ENCODE results near the gene MAP3K21. TPM values are rescaled to one million over a fixed set of nuclear protein-coding genes. Genes with fewer than 3 reads are reported as not detected.

The MAP3K21 gene
- total RNA-seq, 4 donors from 2014 or later, result 0.26 to 5.6 (median 2.0) TPM

DNA sequence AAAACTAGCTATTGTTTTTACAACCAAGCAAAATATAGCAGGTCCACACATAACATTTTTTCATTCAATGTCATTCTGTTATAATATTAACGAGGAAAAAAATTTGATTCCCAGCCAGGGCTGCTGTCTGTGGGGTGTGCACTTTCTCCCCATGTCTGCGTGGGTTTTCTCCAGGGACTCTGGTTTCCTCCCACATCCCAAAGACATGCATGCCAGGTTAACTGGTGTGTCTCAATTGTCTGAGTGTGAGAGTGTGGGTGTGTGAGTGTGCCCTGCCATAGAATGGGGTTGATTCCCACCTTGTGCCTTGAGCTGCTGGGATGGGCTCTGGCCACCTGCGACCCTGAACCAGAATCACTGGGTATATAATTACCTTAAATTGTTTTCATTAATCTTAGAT, 60.1 kb downstream of the MAP3K21 start:
- TF ChIP-seq, protein P1, sequence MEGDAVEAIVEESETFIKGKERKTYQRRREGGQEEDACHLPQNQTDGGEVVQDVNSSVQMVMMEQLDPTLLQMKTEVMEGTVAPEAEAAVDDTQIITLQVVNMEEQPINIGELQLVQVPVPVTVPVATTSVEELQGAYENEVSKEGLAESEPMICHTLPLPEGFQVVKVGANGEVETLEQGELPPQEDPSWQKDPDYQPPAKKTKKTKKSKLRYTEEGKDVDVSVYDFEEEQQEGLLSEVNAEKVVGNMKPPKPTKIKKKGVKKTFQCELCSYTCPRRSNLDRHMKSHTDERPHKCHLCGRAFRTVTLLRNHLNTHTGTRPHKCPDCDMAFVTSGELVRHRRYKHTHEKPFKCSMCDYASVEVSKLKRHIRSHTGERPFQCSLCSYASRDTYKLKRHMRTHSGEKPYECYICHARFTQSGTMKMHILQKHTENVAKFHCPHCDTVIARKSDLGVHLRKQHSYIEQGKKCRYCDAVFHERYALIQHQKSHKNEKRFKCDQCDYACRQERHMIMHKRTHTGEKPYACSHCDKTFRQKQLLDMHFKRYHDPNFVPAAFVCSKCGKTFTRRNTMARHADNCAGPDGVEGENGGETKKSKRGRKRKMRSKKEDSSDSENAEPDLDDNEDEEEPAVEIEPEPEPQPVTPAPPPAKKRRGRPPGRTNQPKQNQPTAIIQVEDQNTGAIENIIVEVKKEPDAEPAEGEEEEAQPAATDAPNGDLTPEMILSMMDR (IDR thresholded peaks at IDR 0.05), result no peak
- TF ChIP-seq POLR2A (IDR thresholded peaks at IDR 0.05), result no peak
- DNase-seq, result no peak
- Histone ChIP-seq H3K4me1 (no peaks in the 10 kb centered on the region), H3K27me3 (no peaks in the 10 kb centered on the region), H3K36me3 (no peaks in the 10 kb centered on the region), H3K27ac (no peak overlapping the region), H3K4me3 (no peak overlapping the region), H3K9me3 (no peaks in the 10 kb centered on the region)
- intact Hi-C loops (cut with DNase I; ENCODE audit: low total_unique reads), result no loop called here

DNA sequence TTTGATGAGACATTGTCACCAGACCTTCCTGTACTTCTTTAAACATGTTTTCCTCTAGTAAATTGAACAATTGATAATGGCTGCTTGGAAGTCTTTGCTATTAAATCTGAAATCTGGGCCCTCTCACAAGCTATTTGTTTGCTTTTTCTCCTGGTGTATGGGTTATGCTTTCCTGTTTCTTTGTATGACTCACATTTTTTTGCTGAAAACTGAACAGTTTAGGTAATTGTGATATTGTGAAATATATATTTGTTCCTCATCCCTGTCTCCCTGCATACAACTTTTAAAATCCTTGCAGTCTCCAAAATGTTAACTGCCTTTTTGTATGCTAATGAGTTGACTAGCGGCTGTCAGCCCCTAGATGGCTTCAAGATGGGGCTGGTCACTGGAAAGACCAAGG, 61.6 kb downstream of the MAP3K21 start:
- no peaks in the 10 kb centered on the region for H3K27me3 ChIP-seq
- no peak for DNase-seq
- intact Hi-C loops (cut with DNase I; ENCODE audit: low total_unique reads), result no loop called here
- no peaks in the 10 kb centered on the region for H3K4me1 ChIP-seq
- H3K4me3 ChIP-seq, result no peak overlapping the region
- no peaks in the 10 kb centered on the region for H3K9me3 ChIP-seq
- H3K27ac ChIP-seq, result no peak overlapping the region
- TF ChIP-seq, protein P1 (IDR thresholded peaks at IDR 0.05), result no peak
- TF ChIP-seq POLR2A (IDR thresholded peaks at IDR 0.05), result no peak
- H3K36me3 ChIP-seq, result no peaks in the 10 kb centered on the region

DNA sequence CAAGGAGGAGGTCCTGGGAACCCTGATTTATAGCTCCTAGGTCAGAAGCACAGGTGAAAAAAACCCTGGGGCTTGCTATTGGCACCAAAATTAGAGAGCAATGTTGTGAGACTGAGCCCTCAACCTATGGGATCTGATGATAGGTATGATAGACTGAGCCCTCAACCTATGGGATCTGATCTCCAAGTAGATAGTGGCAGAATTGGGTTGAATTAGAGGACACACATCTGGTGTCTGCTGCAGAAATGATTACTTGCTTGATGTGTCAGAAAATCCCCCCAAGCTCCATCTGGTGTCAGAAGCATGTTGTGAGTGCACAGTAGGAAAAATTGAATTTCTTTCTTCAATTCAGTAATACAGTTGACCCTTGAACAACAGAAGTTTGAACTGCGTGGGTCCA, 62.4 kb downstream of the MAP3K21 start:
- Histone ChIP-seq H3K27me3 (no peaks in the 10 kb centered on the region), H3K27ac (no peak overlapping the region), H3K36me3 (no peaks in the 10 kb centered on the region), H3K4me3 (no peak overlapping the region), H3K4me1 (no peaks in the 10 kb centered on the region), H3K9me3 (no peaks in the 10 kb centered on the region)
- intact Hi-C loops (cut with DNase I; ENCODE audit: low total_unique reads), result no loop called here
- TF ChIP-seq, protein P1 (IDR thresholded peaks at IDR 0.05), result no peak
- TF ChIP-seq POLR2A (IDR thresholded peaks at IDR 0.05), result no peak
- DNase-seq, result no peak

DNA sequence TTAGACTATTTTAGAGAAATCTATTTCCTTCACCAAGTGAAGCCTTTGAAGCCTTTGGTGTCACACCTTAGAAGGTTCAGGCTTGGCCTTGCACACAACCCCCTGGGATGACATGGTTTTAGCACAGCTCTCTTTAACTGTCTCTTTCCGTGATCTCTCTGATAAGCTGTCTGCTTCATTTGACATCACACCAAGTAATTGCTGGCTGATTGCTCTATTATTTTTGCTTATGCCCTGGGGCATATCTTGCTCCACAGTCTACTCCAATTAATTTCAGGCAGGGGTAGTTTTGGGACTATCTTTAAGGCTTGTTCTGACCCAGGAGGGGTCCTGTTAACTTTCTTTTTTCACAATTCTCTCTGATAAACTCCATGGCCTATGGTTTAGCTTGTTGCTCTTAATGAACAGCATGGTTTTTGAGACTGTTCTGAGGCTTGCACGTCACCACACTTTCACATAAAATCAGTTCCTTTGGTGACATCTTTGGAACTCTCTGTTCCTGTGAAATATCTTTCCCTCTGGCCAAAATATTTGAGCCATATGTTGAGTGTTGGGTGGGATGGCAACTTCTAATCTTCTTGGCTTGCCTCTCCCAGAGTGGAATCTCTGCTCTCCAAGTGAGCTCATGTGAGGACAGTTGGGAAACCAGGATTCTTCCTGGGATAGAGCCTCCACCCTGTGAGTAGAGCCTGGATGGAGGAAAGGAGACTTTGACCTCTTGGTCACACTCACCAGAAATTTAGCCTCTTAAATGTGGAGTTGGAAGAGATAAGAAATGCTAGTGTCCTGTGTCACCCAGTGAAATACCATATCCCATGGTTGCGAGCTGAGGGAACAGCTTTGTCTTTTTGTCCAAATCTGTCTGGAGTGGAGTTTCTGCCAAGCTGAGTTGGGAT, 63.6 kb downstream of the MAP3K21 start:
- TF ChIP-seq, protein P1 (IDR thresholded peaks at IDR 0.05), result no peak
- TF ChIP-seq POLR2A (IDR thresholded peaks at IDR 0.05), result no peak
- DNase-seq, result no peak
- H3K4me3 ChIP-seq, result no peak overlapping the region
- no peaks in the 10 kb centered on the region for H3K9me3 ChIP-seq
- no peak overlapping the region for H3K27ac ChIP-seq
- no peaks in the 10 kb centered on the region for H3K4me1 ChIP-seq
- no peaks in the 10 kb centered on the region for H3K27me3 ChIP-seq
- intact Hi-C loops (cut with DNase I; ENCODE audit: low total_unique reads), result no loop called here
- H3K36me3 ChIP-seq, result no peaks in the 10 kb centered on the region

DNA sequence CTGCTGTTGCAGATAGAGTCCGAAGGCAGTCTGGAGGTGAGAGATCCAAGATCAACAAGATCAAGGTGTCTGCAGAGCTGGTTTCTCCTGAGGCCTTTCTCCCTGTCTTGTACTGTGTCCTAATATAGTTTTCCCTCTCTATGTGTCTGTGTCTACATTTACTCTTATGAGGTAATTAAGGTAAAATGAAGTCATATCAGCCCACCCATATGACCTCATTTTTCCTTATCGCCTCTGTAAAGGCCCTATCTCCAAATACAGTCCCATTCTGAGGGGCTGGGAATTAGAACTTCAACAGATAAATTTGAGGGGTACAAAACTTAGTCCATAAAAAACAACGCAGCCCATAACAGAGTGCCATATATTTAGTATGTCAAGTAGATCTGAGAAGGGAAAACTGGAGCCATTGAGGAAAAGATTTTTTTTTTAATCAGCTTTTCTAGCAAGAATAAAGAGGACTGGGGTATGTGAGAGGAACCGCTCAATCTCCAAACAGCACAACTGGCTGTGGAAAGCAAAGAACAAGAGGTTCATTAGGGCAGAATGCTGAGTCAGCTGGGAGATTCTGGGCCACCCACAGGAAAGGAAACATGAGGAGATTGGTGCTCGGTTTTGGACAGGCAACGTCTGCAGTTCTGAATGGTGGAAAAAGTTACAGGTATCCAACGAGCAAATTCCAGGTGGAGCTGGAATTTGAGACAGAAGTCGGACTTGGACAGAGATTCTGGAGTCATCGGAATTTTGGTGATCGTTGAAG, 65.7 kb downstream of the MAP3K21 start:
- intact Hi-C loops (cut with DNase I; ENCODE audit: low total_unique reads), result no loop called here
- no peak for DNase-seq
- TF ChIP-seq, protein P1 (IDR thresholded peaks at IDR 0.05), result no peak
- TF ChIP-seq POLR2A (IDR thresholded peaks at IDR 0.05), result no peak
- H3K27ac ChIP-seq, result no peak overlapping the region
- no peaks in the 10 kb centered on the region for H3K9me3 ChIP-seq
- H3K4me1 ChIP-seq, result no peaks in the 10 kb centered on the region
- H3K27me3 ChIP-seq, result no peaks in the 10 kb centered on the region
- H3K4me3 ChIP-seq, result no peak overlapping the region
- H3K36me3 ChIP-seq, result no peaks in the 10 kb centered on the region

Measured in uterus (tissue), 4 donors.